Sigmoid colon (tissue), 7 donors: ENCODE results near the gene DCUN1D4. TPM values are rescaled to one million over a fixed set of nuclear protein-coding genes. Genes with fewer than 3 reads are reported as not detected.

Source experiments
- DNase-seq: peaks from one replicate; pipeline ENCODE4 v3.0.0-alpha.2; 2019
- H3K27ac ChIP-seq, 4 donors: fragments of 200-600 bp; sonication (generic); one replicate each; pipeline ENCODE4 v1.5.1; 2016 to 2019; ENCODE audit warnings: mild to moderate bottlenecking in 1 of 4
- H3K27me3 ChIP-seq, 3 donors: fragments of 200-600 bp; sonication (generic); one replicate each; pipeline ENCODE4 v1.5.1; 2019; ENCODE audit warnings: mild to moderate bottlenecking in 1 of 3
- H3K36me3 ChIP-seq, 4 donors: fragments of 200-600 bp; sonication (generic); one replicate each; pipeline ENCODE4 v1.5.1; 2016 to 2019
- H3K4me1 ChIP-seq, 4 donors: fragments of 200-600 bp; sonication (generic); one replicate each; pipeline ENCODE4 v1.5.1; 2017 to 2019
- H3K4me3 ChIP-seq, 4 donors: fragments of 200-600 bp; sonication (generic); one replicate each; pipeline ENCODE4 v1.5.1; 2017 to 2019; ENCODE audit warnings: mild to moderate bottlenecking in 2 of 4, moderate library complexity in 1 of 4
- H3K9me3 ChIP-seq, 4 donors: fragments of 200-600 bp in 3 of 4; sonication (generic) in 3 of 4; one replicate each; pipeline versions ENCODE4 v1.5.1 to v1.6.1; 2013 to 2019
- CTCF ChIP-seq, 4 experiments: fragments of 450-650 bp in 3 of 4; fragments of 200-600 bp in 1 of 4; IDR thresholded peaks; one replicate each; pipeline ENCODE4 v1.5.1; 2016 to 2019; ENCODE audit warnings: antibody characterized with exemption in 4 of 4, mild to moderate bottlenecking in 3 of 4, moderate library complexity in 2 of 4
- EP300 ChIP-seq, 4 donors: sonication (generic); formaldehyde crosslinking; IDR thresholded peaks; one replicate each; pipeline ENCODE4 v1.6.1; 2017; ENCODE audit warnings: antibody characterized with exemption in 4 of 4
- POLR2A ChIP-seq, 2 donors: fragments of 450-650 bp; IDR thresholded peaks; one replicate each; pipeline ENCODE4 v1.6.1; 2016; ENCODE audit warnings: antibody characterized with exemption in 2 of 2, mild to moderate bottlenecking in 2 of 2, moderate library complexity in 2 of 2
- POLR2AphosphoS5 ChIP-seq, 4 donors: sonication (generic); formaldehyde crosslinking; IDR thresholded peaks; one replicate each; pipeline ENCODE4 v1.6.1; 2017; ENCODE audit warnings: antibody characterized with exemption in 4 of 4
- WGBS, 2 donors: extraction: QIAGEN DNeasy Blood & Tissue Kit; methylation state at CpG; one replicate each; pipeline ENCODE4 v1.1.7; 2013; 5-methylcytosine and 5-hydroxymethylcytosine counted together
- intact Hi-C: fragments of 100-400 bp; cut with DNase I; formaldehyde crosslinking; loops from one replicate; pipeline ENCODE4 v1.15.1; 2023
- polyA plus RNA-seq, 3 donors: library from polyadenylated mRNA; stranded (reverse); fragments of 200-250 nt; gene quantifications; one replicate each; pipeline ENCODE4 v1.2.3, GENCODE V29; 2013
- total RNA-seq, 4 donors: library from RNA; depleted of rRNA; stranded (reverse); fragments of >200 nt; gene quantifications; one replicate each; pipeline ENCODE4 v1.1.0, GENCODE V29; 2016
- donor health status: healthy with polysubstance abuse.
- donor health status: Bipolar disorder and iron deficiency.
- donor health status: healthy.

The DCUN1D4 gene
- total and polyA plus RNA-seq, 7 donors, result 9.6 to 76.2 (median 48.6) TPM

GRCh38 chr4:51840781-51841180 is 2.2 kb upstream of the DCUN1D4 start:
- Histone ChIP-seq H3K36me3 (no peaks in the 10 kb centered on the region), H3K4me1 (peaks cover 0 to 16% (median 8%) of the 10 kb centered on the region in 4 donors), H3K27me3 (no peaks in the 10 kb centered on the region), H3K27ac (no peak overlapping the region), H3K9me3 (no peaks in the 10 kb centered on the region), H3K4me3 (no peak overlapping the region)
- WGBS, 2 donors, result 60 to 74% methylated on average over 4 of the region's 4 CpGs
- no peak for DNase-seq
- intact Hi-C loops, result loop anchor here (5.0 to 10.0 kb wide), 4 partner anchors 57 to 1977 kb away; partner anchors contain the start of gene FIP1L1
- no peak for TF ChIP-seq EP300 (IDR thresholded peaks at IDR 0.05)

- TF ChIP-seq CTCF (IDR thresholded peaks at IDR 0.05), result no peak
- no peak for TF ChIP-seq EP300 (IDR thresholded peaks at IDR 0.05)
- peak; percentile 72 for DNase-seq
- peak overlapping the region; percentile 99 for H3K27ac ChIP-seq
- H3K27me3 ChIP-seq, result no peaks in the 10 kb centered on the region
- 1% methylated on average over 20 of the region's 20 CpGs for WGBS, 2 donors
- peaks cover 0 to 29% (median 15%) of the 10 kb centered on the region in 4 donors for H3K4me1 ChIP-seq
- no peaks in the 10 kb centered on the region for H3K9me3 ChIP-seq
- H3K36me3 ChIP-seq, result no peaks in the 10 kb centered on the region
- peak overlapping the region; percentile 76 to 98 (median 94) for H3K4me3 ChIP-seq
- intact Hi-C loops, result loop anchor here (2.0 to 10.0 kb wide), 5 partner anchors 55 to 1975 kb away; partner anchors contain the start of genes FIP1L1 and SGCB
Measured at GRCh38 chr4:51842167-51842553, 793 bp upstream of the DCUN1D4 start.

GRCh38 chr4:51843309-51844152 is 578 bp downstream of the DCUN1D4 start:
- Histone ChIP-seq H3K36me3 (no peaks in the 10 kb centered on the region), H3K27ac (peak overlapping the region; percentile 99), H3K9me3 (no peaks in the 10 kb centered on the region), H3K4me3 (peak overlapping the region; percentile 76 to 98 (median 94)), H3K27me3 (no peaks in the 10 kb centered on the region), H3K4me1 (peaks cover 0 to 30% (median 21%) of the 10 kb centered on the region in 4 donors)
- no peak for TF ChIP-seq POLR2A (IDR thresholded peaks at IDR 0.05)
- TF ChIP-seq EP300 (IDR thresholded peaks at IDR 0.05), result no peak
- TF ChIP-seq POLR2AphosphoS5 (IDR thresholded peaks at IDR 0.05), result no peak
- TF ChIP-seq CTCF (IDR thresholded peaks at IDR 0.05), result no peak
- whole genome bisulfite sequencing, 2 donors, result 1% methylated on average over 61 to 64 of the region's 64 CpGs
- DNase-seq, result peak; percentile 92
- intact Hi-C loops, result loop anchor here (2.0 to 10.0 kb wide), 5 partner anchors 54 to 1974 kb away; partner anchors contain the start of genes FIP1L1 and SGCB

GRCh38 chr4:51844153-51845054 is 1.5 kb downstream of the DCUN1D4 start:
- Histone ChIP-seq H3K27ac (peak overlapping the region; percentile 99), H3K9me3 (no peaks in the 10 kb centered on the region), H3K4me1 (peaks cover 0 to 30% (median 21%) of the 10 kb centered on the region in 4 donors), H3K4me3 (peak overlapping the region; percentile 76 to 98 (median 94)), H3K27me3 (no peaks in the 10 kb centered on the region), H3K36me3 (peaks cover 0 to 5% (median 0%) of the 10 kb centered on the region in 4 donors)
- TF ChIP-seq CTCF (IDR thresholded peaks at IDR 0.05) (no peak), POLR2AphosphoS5 (IDR thresholded peaks at IDR 0.05) (peak; percentile 43 to 81 (median 66))
- DNase-seq, result peak; percentile 97
- WGBS, 2 donors, result 0 to 1% methylated on average over 71 of the region's 71 CpGs
- intact Hi-C loops, result loop anchor here (5.0 to 10.0 kb wide), 4 partner anchors 53 to 1973 kb away; partner anchors contain the start of gene FIP1L1
